Right lobe of liver (tissue), 6 donors: Measurements from ENCODE around the gene ITGB1BP1. TPM values are rescaled to one million over a fixed set of nuclear protein-coding genes. Genes with fewer than 3 reads are reported as not detected.

Experiments used
- ATAC-seq, 4 donors: fragments of 200-7000 bp; cut with Tn5 transposase; one replicate each; pipeline ENCODE4 v1.9.1; 2020; ENCODE audit warnings: mild to moderate bottlenecking in 4 of 4, moderate library complexity in 4 of 4
- DNase-seq, 3 donors: peaks; one replicate each; pipeline ENCODE4 v3.0.0-alpha.2; 2020
- H3K27ac ChIP-seq, 3 donors: fragments of 200-600 bp; one replicate each; pipeline ENCODE4 v1.8.0; 2022
- H3K27me3 ChIP-seq, 2 donors: fragments of 200-600 bp; one replicate each; pipeline ENCODE4 v1.8.0; 2022
- H3K36me3 ChIP-seq, 4 donors: fragments of 200-600 bp; sonication (generic) in 1 of 4; one replicate each; pipeline versions ENCODE4 v1.5.1 to v1.8.0; 2017 to 2022; ENCODE audit warnings: control low read depth in 1 of 4
- H3K4me1 ChIP-seq, 4 donors: fragments of 200-600 bp; sonication (generic) in 1 of 4; one replicate each; pipeline versions ENCODE4 v1.5.1 to v1.8.0; 2017 to 2022; ENCODE audit warnings: control low read depth in 1 of 4
- H3K4me3 ChIP-seq, 3 donors: fragments of 200-600 bp; one replicate each; pipeline ENCODE4 v1.8.0; 2022
- H3K9me3 ChIP-seq, 4 donors: fragments of 200-600 bp; sonication (generic) in 1 of 4; one replicate each; pipeline versions ENCODE4 v1.5.1 to v1.8.0; 2017 to 2022; ENCODE audit warnings: control low read depth in 1 of 4
- CTCF ChIP-seq, 4 donors: fragments of 200-600 bp in 3 of 4; fragments of 450-650 bp in 1 of 4; IDR thresholded peaks; one replicate each; pipeline versions ENCODE4 v1.5.1 to v1.8.0; 2016 to 2022; ENCODE audit warnings: antibody characterized with exemption in 4 of 4, mild to moderate bottlenecking in 2 of 4
- POLR2A ChIP-seq: fragments of 450-650 bp; IDR thresholded peaks from one replicate; pipeline ENCODE4 v1.6.1; 2017; ENCODE audit warnings: antibody characterized with exemption, mild to moderate bottlenecking
- WGBS: methylation state at CpG from one replicate; pipeline ENCODE4 v1.1.6; 2018; ENCODE audit warnings: low coverage, low lambda C conversion rate; ENCODE audit not compliant: insufficient coverage; ENCODE audit errors: missing lambda C conversion rate; 5-methylcytosine and 5-hydroxymethylcytosine counted together
- intact Hi-C, 2 donors: fragments of 100-400 bp; cut with DNase I; formaldehyde crosslinking; loops; one replicate each; pipeline versions ENCODE4 v1.11.2 to v1.14.1; 2022
- total RNA-seq, 6 experiments: library from RNA; depleted of rRNA in 2 of 6; stranded (reverse); fragments of >200 nt in 2 of 6; fragmentation: NEBNext Ultra II Directional in 3 of 6; extraction: Animal tissue kit (Norgen Biotek cat#: 25700) in 3 of 6; gene quantifications; one replicate each; pipeline versions ENCODE4 v1.1.0 to v1.2.4, GENCODE V29; 2016 to 2023
- donor health status: DM: no; HTN: yes; CAD: no.
- donor health status: DM: no; HTN: no; CAD: no.
- donor health status: DM: no; HTN: no; CAD: no.
- donor health status: DM: no; HTN: yes; CAD: no.
- donor health status: DM: no; HTN: yes; CAD: no.

ITGB1BP1 gene
- total RNA-seq, 6 experiments from 2014 or later, result 9.6 to 28.5 (median 20.8) TPM

DNA sequence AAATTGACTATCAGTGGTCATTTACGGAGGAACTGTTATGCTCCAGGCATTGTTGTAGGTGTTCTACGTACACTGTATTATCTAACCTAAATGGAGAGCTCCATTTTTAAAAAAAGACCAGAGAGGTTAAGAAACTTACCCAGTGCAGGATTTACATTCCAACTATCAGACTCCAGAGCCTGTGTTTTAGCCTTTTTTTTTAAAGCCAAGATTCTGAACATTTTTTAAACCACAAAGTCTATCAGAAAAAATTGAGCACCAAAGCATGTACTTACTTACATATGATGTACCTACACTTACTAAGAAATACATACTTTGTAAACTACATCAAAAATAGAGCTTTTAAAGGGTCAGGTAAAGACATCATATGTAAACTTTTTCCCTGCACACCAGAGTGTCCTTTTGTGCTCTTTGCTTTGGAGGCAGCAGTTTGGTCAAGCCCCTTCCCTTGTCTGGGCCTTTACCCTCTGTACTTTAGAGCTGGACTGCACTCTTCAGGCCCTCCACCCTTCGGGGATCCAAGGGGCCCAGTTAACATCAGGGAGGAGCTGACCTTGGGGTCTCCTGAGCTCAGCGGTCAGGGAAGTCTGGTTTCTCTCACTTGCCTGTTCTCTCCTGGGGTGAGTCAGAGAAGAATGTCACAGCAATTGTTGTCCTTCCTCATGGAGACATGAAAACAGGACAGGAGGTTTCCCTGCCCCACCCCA lies 58.4 kb downstream of the ITGB1BP1 start:
- Histone ChIP-seq H3K9me3 (no peaks in the 10 kb centered on the region), H3K4me1 (no peaks in the 10 kb centered on the region), H3K4me3 (no peak overlapping the region), H3K36me3 (no peaks in the 10 kb centered on the region), H3K27me3 (no peaks in the 10 kb centered on the region), H3K27ac (no peak overlapping the region)
- DNase-seq (no peak), ATAC-seq (no peak)
- intact Hi-C loops, result no loop called here
- 85% methylated on average over 2 of the region's 4 CpGs for WGBS
- TF ChIP-seq CTCF (IDR thresholded peaks at IDR 0.05), result no peak
- TF ChIP-seq POLR2A, result no peak

DNA sequence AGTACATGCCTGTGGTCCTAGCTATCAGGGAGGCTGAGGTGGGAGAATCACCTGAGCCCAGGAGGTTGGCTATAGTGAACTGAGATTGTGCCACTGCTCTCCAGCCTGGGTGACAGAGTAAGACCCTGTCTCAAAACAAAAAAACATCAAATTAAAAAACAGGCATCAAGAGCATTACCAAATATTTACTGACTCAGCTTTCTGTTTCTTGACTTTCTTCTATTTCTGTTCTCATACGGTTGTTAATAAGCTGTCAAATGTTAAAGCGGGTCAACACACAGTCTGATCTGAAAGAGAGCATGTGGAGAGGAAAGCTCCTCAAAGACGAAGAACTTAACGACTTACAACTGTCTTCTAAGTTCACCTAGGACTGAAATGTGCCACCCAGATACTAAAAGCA lies 59.0 kb downstream of the ITGB1BP1 start:
- DNase-seq, result no peak
- ATAC-seq, result no peak
- Histone ChIP-seq H3K27me3 (no peaks in the 10 kb centered on the region), H3K36me3 (no peaks in the 10 kb centered on the region), H3K9me3 (no peaks in the 10 kb centered on the region), H3K4me1 (no peaks in the 10 kb centered on the region), H3K27ac (no peak overlapping the region), H3K4me3 (no peak overlapping the region)
- intact Hi-C loops, result no loop called here
- 76% methylated on average over 3 of the region's 4 CpGs for WGBS
- TF ChIP-seq CTCF (IDR thresholded peaks at IDR 0.05) (no peak), POLR2A (no peak)

GRCh38 chr2:9360701-9361100 lies 62.6 kb downstream of the ITGB1BP1 start:
- ATAC-seq (no peak), DNase-seq (no peak)
- no peak overlapping the region for H3K4me3 ChIP-seq
- no peaks in the 10 kb centered on the region for H3K4me1 ChIP-seq
- no peak for TF ChIP-seq POLR2A
- TF ChIP-seq CTCF (IDR thresholded peaks at IDR 0.05), result no peak
- intact Hi-C loops, result no loop called here
- H3K9me3 ChIP-seq, result no peaks in the 10 kb centered on the region
- H3K27me3 ChIP-seq, result no peaks in the 10 kb centered on the region
- 94% methylated on average over 2 of the region's 2 CpGs for WGBS
- no peak overlapping the region for H3K27ac ChIP-seq
- H3K36me3 ChIP-seq, result no peaks in the 10 kb centered on the region

GRCh38 chr2:9360110-9360509 lies 63.2 kb downstream of the ITGB1BP1 start:
- ATAC-seq (no peak), DNase-seq (no peak)
- intact Hi-C loops, result no loop called here
- Histone ChIP-seq H3K4me1 (no peaks in the 10 kb centered on the region), H3K4me3 (no peak overlapping the region), H3K27me3 (no peaks in the 10 kb centered on the region), H3K9me3 (no peaks in the 10 kb centered on the region), H3K36me3 (no peaks in the 10 kb centered on the region), H3K27ac (no peak overlapping the region)
- TF ChIP-seq POLR2A (no peak), CTCF (IDR thresholded peaks at IDR 0.05) (no peak)
- no CpG with 5 or more reads among the region's 1 CpG for WGBS
